GM18505 (cell line): ENCODE measurements around the gene SH3BP2.

ENCODE experiments used
- ATAC-seq: cut with Tn5 transposase; IDR thresholded peaks from one replicate; pipeline ENCODE4 v1.9.1; 2021; ENCODE audit not compliant: unreplicated experiment
- POLR2A ChIP-seq: IDR thresholded peaks from 4 replicates; pipeline ENCODE4 v1.6.1; 2011; ENCODE audit warnings: borderline replicate concordance; ENCODE audit not compliant: insufficient read depth, insufficient read length; ENCODE audit errors: extremely low read depth

Gene SH3BP2

DNA sequence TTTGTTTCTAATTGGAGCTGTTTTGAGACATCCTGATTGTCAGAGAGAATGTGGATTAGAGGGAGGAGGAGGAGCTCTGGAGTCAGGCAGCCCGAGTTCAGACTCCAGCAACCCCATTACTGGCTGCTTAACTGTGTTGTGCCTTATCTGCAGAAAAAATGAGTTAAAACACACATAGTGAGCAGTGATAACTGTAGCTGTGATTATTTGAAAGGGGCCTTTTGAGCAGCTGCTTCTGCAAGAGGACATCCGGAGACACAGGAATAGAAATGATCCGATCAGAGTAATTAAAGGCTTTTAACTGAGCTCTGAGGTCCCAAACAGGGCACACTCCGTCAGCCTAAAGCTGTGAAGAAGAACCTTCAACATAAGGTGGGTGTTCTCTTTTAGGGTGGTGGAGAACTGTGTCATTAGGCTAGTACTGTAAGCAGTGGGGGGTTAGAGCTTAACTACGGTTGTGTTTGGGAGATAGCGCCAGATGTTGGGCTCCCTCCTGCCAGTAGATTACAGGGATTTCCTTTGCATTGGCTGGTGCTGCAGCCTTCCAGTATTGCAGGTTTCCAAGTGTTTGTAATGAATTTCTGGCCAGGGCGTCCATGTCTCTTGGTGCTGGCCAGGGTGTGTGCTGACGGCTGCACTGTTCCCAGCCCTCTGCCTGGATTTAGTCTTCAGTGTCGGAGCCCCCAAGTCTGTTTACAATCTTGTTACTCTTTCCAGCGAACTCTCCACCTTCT is 75.0 kb downstream of the SH3BP2 start:
- ATAC-seq: no peak
- no peak for TF ChIP-seq POLR2A

DNA sequence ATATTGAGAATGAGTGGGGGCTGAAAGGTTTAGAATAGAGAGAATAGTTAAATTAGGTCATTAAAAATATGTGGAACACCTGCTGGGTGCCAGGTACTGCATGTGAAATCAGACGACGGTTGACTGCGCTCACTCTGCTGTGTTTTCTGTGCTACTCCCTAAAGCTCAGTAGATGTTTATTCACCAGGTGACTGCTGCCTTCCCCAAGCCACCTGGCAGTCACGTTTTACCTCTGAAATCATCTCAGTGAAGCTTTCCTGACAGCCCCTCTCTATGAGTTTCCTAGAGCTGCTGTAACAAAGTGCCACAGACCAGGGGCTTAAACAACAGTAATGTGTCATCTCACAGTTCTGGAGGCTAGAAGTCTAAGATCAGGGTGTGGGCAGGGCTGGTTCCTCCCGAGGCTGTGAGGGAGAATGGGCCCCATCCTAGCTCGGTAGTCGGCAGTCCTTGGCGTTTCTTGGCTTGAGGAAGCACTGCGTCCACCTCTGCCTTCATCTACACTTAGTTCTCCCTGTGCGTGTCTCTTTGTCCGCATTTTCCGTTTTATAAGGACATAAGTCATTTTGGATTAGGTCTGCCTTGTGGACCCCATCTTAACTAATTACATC is 76.1 kb downstream of the SH3BP2 start:
- ATAC-seq: no peak
- no peak for TF ChIP-seq POLR2A

DNA sequence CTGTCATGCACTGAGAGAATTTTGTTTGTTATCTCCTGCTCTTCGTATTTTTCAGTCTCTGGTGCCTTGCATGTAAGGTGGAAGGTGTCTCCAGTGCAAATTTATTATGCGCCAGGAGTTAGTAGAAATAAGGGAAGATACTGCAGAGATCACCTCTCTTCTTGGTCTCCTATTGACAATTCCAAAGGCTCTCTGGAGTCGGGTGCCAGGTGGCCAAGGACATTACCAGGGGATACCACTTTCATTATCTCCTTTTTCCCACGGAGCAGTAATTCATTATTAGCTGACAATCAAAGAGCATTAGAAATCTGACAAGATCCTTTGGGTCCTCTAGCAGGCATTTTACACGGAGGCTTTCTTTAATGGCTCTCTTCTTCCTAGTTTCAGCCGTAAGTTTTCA is 76.8 kb downstream of the SH3BP2 start:
- ATAC-seq: no peak
- TF ChIP-seq POLR2A: no peak

DNA sequence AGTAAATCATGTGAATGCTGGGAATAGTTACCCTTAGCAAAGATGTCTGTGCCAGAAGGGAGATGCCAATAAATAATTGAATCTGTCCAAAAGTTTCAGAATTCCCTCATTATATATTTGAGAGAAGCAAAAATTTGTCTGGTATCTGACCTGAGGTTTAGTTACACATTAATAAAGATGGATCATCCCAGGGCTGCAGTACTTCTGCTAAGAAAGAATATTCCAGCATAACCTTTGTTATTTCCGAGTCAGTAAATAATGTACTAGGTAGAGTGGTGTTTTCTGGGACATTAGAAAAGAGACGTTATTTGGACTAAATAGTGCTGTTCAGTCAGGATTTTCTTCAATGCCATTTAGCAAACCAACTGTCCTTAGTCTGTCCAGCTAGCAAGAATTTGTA is 77.2 kb downstream of the SH3BP2 start:
- ATAC-seq: no peak
- no peak for TF ChIP-seq POLR2A

DNA sequence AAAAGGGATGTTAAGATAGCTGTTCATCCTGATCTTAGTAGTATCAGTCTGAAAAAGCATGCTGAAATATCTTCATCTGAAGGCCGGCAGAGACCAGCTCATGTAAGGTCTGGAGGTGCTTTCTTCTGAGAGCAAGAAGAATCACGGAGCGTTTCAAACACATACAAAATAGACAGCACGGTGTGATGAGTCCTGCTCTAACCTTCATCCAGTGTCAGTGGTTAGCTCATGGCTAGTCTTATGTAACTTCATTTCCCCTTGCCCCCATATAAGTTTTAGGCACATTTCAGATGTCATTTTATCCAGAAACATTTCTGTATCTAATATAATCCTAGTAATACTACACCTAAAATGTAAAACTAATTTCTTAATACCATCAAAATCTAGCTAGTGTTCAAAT is 78.6 kb downstream of the SH3BP2 start:
- no peak for ATAC-seq
- no peak for TF ChIP-seq POLR2A

DNA sequence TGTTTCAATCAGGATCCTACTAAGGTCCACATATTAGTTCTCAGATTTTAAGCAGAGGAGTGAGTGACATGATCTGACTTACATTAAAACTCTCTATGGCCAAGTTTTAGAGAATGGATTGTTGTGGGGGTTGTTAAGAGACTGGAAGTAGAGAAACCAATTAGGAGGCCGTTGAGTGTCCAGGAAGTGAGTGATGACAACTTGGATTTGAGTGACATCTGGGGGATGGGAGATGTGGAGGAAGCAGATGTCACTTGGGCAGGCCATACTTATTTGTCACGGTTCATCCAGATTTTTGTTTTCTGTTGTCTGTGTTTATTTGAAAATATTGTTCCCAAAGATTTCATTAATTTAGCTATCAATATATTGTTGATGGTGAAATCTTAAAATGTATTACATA is 79.0 kb downstream of the SH3BP2 start:
- no peak for ATAC-seq
- no peak for TF ChIP-seq POLR2A

DNA sequence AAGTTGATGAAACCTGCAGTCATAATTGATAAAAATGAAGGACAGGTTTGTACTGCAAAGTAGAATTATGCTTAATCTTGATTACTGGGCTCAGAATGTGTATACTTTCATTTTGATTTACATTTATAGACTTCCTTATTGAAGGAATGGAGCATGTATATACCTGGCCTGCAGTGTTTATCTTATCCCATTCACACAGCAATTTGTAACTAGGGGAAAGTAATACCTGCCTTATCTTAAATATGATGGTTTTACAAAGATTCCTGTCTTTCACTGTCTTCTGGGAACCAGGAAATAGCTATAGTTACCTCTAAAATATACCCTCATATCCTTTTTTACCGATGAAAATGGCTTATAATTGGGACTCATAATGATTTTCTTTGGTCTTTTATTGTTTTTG is 80.4 kb downstream of the SH3BP2 start:
- ATAC-seq: no peak
- no peak for TF ChIP-seq POLR2A

DNA sequence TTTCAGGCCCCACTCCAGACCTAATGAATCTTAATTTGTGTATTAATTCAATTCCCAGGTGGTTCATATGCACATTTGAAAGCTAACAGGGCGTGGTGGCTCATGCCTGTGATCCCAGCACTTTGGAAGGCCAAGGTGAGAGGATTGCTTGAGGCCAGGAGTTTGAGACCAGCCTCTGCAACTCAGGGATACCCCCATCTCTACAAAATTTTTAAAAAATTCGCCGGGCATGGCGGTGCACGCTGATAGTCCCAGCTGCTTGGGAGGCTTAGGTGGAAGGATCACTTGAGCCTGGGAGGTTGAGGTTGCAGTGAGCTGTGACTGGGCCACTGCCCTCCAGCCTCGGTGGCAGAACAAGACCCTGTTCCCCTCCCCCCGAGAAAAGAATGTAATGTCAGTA is 82.0 kb downstream of the SH3BP2 start:
- TF ChIP-seq POLR2A: no peak
- ATAC-seq: no peak

DNA sequence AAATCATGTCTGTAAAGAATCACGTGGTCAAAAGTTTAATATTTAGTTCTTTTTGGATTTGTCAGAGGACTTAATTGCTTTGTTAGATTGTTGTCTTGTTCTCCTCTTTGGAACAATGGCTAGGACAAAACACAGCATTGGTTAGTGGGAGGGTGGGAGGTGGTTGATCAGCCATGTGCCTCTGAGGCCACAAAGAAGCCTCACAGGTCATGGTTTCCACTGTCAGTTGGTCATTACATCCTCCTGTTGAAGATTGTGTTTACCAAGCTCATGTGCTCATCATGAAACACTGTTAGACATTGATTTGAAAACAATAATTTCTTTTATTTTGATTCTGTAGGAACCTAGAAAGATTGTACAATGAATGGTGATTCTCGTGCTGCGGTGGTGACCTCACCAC is 82.7 kb downstream of the SH3BP2 start:
- ATAC-seq: no peak

DNA sequence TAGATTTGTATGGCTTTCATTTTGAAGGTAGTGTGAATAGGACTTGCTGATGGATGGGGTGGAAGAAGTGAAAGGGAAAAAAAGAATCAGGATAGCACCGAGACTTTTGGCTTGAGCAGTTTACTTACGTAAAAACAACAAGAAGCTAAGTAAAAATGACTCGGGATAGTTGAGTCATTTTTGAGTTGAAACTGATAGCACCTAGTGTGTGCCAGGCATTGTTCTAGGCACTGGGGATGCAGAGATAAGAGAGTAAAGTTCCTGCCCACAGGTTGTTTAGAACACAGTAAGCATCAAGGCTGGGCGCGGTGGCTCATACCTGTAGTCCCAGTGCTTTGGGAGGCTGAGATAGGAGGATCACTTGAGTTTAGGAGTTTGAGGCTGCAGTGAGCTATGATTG is 85.5 kb downstream of the SH3BP2 start:
- no peak for TF ChIP-seq POLR2A
- no peak for ATAC-seq

More for the DNA sequence above, 82.7 kb downstream of the SH3BP2 start:
- TF ChIP-seq POLR2A: no peak

DNA sequence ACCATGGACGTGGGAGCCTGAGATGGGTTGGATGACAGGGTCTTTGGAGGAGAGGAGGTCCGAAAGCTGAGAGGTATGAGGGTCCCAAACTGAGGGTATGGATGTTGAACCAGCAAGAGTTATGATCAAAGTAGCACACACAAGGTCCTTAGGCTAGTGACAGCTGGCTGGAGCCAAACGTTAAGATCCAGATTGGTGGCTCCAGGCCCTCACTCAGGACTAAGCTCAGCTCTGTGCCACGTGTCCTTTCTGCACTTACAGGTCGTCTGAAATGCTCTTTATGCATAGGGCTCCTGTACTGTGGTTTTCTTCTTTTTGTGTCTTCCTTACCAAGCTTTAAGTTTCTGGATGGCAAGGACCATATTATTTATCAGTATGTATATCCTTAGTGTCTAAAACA is 86.1 kb downstream of the SH3BP2 start:
- ATAC-seq: no peak
- no peak for TF ChIP-seq POLR2A

DNA sequence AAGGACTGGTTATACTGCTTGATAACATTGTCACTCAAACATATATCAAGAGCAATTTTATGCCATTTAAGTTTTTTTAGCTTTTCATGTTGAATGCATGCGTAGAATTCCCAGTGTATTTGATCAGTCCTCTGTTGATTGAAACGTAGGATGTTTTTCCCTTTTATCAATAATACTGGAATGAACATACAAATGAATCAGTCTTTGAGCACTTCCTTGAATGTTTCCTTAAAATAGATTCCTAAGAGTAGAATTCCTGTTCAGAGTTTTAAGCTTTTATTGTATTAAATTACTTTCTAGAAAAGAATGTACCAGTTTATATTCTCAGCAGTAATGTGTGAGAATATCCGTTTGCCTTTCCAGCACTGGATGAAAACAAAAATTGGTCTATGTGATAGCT is 88.5 kb downstream of the SH3BP2 start:
- TF ChIP-seq POLR2A: no peak
- ATAC-seq: no peak

DNA sequence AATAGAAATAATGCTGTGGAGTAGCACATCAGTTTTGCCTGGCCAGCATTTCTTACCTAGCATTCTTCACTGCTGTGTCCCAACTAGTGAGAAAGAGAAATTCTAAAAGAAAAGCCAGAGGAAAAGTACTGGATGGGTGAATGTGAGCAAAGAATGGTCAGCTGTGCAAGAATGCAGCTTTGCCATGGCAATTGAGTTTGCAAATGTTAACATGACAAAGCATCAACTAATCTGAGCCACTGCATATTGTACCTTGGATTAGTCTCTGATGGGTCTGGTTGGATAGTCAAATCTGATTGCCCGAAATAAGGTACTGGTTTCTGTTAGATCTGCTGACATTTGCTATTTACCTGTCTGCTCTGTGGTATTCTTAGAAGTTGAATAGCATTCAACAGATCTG is 89.5 kb downstream of the SH3BP2 start:
- no peak for ATAC-seq
- TF ChIP-seq POLR2A: no peak

DNA sequence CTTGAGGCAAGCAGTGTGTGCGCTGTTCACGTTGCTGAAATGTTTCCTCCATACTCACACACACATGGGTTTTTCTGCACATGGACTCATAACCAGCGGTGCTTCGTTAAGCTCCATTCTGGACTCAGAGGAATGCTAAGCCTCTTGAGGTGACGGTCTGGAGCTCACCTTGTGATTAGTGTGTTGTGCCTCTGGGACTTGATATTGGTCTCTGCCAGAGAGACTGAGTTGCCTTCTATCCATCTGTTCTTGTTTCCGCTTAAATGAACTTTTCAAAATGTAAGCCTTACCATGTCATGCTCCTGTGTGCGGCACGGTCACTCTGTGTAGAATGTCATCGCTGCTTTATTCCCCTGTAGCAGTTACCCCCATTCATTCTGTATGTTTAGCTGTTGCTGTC is 93.3 kb downstream of the SH3BP2 start:
- no peak for ATAC-seq
- no peak for TF ChIP-seq POLR2A
